Skin epidermis (tissue), 12 donors: ENCODE results near the gene PLA2G1B.

ENCODE experiments used
- H3K27ac ChIP-seq, 21 experiments: fragments of 200-600 bp; sonication (generic) in 11 of 21; one replicate each; pipeline ENCODE4 v1.5.0; 2020; ENCODE audit warnings: mild to moderate bottlenecking in 3 of 21, inconsistent platforms in 2 of 21, moderate library complexity in 2 of 21
- H3K4me3 ChIP-seq, 7 experiments: fragments of 200-600 bp; sonication (generic) in 2 of 7; one replicate each; pipeline ENCODE4 v1.5.0; 2020; ENCODE audit warnings: inconsistent platforms in 2 of 7, mild to moderate bottlenecking in 2 of 7, moderate library complexity in 1 of 7

The PLA2G1B gene

GRCh38 chr12:120332523-120332922 lies 4.9 kb upstream of the PLA2G1B start:
- no peak overlapping the region for H3K27ac ChIP-seq
- H3K4me3 ChIP-seq: no peak overlapping the region

DNA sequence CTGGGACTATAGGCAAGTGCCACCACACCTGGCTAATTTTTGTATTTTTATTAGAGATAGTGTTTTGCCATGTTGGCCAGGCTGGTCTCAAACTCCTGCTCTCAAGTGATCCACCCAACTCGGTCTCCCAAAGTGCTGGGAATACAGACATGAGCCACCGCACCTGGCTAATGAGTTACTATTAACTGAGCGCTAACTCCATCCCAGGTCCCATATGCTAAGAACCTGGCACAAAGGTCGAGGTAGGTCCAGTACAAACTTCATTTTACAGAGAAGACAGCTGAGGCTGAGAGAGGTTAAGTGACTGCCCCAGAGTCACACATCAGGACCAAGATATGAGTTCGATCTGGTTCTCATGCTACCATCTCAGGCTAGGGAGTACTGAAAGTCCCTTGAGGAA lies 4.5 kb upstream of the PLA2G1B start:
- Histone ChIP-seq H3K4me3 (no peak overlapping the region), H3K27ac (no peak overlapping the region)

GRCh38 chr12:120331390-120331789 lies 3.8 kb upstream of the PLA2G1B start:
- Histone ChIP-seq H3K4me3 (no peak overlapping the region), H3K27ac (no peak overlapping the region)

DNA sequence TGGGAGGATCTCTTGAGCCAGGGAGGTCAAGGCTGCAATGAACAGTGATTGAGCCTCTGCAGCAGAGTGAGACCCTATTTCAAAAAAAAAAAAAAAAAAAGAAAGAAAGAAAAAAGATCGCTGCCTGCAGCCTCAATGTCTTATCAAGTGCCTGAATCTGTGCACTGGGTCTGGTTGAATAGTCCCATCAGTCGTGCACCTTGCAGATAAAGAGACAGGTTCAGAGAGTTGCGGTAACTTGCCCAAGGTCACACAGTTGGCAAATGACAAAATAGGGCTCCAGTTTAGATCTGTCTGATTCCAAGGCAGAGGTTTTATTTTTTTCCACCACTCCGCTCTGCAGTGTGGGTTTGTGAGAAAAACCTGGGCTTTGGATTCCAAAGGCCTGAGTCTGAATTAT lies 649 bp upstream of the PLA2G1B start:
- Histone ChIP-seq H3K27ac (no peak overlapping the region), H3K4me3 (no peak overlapping the region)

DNA sequence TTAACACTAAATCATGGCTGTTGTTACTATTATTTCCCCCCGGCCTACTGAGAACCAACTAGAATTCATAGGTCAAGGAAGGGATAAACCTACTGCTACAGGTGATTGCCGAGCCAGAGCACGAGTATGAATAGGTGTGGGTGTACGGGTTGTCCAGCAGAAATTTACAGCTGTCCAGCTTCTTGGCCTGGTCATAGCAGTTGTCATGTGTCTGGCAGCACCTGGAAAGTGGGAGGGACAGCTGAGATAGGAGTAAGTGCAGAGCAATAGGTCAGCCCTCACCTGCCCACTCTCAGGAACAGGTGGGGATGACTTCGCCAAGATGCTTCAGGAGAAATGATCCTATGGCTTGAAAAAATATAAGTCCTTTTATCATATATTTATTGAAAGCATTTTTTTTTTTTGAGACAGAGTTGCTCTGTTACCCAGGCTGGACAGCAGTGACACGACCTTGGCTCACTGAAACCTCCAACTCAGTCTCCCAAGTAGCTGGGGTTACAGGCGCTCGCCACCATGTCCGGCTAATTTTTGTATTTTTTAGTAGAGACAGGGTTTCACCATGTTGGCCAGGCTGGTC lies 2.6 kb downstream of the PLA2G1B start:
- Histone ChIP-seq H3K27ac (no peak overlapping the region), H3K4me3 (no peak overlapping the region)

DNA sequence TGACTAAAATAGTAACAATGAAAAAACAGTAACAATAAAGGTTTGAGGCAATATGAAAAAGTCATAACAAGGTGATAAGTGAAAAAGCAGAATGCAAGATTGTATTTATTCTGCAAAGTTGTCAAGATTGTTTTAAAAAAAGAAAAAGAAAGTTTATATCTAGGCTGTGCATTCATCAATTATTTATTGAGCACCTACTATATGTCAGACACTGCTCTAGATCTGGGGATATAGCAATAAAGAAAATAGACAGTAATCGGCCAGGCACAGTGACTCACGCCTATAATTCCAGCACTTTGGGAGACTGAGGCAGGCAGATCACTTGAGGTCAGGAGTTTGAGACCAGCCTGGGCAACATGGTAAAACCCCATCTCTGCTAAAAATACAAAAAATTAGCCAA lies 3.8 kb downstream of the PLA2G1B start:
- no peak overlapping the region for H3K27ac ChIP-seq
- H3K4me3 ChIP-seq: no peak overlapping the region

DNA sequence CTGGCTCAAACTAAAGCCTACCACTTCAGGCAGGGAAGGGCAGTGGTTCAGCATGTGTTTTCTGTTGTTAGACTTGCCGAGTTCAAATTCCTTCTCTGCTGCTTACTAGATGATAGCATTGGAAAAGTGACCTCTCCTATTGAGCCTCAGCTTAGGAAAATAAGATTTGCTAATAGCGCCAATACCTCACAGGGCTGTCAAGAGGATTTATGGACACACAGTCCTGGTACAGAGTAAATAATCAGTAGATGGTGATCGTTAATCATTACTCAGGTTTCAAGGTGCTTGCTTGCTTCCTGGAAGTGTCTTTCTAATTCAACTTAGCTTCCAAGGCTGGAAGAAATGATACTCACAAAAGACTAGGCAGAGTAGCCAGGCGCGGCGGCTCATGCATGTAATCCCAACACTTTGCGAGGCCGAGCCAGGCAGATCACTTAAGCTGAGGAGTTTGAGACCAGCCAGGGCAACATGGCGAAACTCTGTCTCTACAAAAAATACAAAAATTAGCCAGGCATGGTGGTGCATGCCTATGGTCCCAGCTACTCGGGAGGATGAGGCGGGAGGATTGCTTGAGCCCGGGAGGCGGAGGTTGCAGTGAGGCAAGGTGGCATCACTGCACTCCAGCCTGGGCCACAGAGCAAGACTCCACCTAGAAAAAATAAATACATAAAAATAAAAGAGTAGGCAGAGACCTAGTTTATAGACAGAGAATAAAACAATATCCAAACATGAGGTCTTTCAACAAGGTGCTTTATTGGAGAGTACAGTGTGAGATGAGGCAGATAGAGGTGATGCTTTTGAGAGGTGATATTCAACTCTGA lies 6.0 kb downstream of the PLA2G1B start:
- no peak overlapping the region for H3K4me3 ChIP-seq
- no peak overlapping the region for H3K27ac ChIP-seq

- Histone ChIP-seq H3K27ac (peak overlapping the region in 20 of 21 experiments; percentile 58 to 90 (median 82)), H3K4me3 (peak overlapping the region; percentile 31 to 61 (median 56))
These were observed 10.1 kb downstream of the PLA2G1B start for GRCh38 chr12:120317224-120318105.

- Histone ChIP-seq H3K27ac (peak overlapping the region in 20 of 21 experiments; percentile 58 to 90 (median 82)), H3K4me3 (peak overlapping the region; percentile 31 to 61 (median 56))
These were observed 10.8 kb downstream of the PLA2G1B start for GRCh38 chr12:120316798-120317223.

DNA sequence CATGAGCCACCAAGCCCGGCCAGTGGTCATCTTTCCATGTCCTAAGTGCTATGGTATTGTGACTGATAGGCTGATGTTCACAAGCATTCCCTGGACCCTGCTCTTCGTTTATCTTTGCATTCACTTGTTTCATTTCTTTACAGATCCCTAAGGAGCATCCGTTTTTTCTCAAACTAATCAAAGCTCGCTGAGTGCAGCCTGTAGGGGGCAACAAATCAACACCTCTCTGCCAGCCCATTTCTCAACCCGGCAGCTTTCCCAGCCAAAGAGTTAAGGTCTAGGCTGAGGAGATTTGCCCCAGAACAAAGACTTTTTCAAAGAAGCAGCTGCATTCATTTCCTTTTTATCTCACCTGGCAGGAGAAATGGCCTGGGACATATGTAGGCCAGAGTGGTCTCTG lies 13.4 kb downstream of the PLA2G1B start:
- Histone ChIP-seq H3K4me3 (no peak overlapping the region), H3K27ac (no peak overlapping the region)

GRCh38 chr12:120301962-120302815 lies 25.4 kb downstream of the PLA2G1B start, which contains the start of gene SIRT4:
SIRT4 (plus strand) TSS chr12:120302321; CDS start chr12:120303562, 1,241 bp downstream.
- peak within 1 kb of the TSS in 16 of 21 experiments; percentile 10 to 85 (median 70) for H3K27ac ChIP-seq

DNA sequence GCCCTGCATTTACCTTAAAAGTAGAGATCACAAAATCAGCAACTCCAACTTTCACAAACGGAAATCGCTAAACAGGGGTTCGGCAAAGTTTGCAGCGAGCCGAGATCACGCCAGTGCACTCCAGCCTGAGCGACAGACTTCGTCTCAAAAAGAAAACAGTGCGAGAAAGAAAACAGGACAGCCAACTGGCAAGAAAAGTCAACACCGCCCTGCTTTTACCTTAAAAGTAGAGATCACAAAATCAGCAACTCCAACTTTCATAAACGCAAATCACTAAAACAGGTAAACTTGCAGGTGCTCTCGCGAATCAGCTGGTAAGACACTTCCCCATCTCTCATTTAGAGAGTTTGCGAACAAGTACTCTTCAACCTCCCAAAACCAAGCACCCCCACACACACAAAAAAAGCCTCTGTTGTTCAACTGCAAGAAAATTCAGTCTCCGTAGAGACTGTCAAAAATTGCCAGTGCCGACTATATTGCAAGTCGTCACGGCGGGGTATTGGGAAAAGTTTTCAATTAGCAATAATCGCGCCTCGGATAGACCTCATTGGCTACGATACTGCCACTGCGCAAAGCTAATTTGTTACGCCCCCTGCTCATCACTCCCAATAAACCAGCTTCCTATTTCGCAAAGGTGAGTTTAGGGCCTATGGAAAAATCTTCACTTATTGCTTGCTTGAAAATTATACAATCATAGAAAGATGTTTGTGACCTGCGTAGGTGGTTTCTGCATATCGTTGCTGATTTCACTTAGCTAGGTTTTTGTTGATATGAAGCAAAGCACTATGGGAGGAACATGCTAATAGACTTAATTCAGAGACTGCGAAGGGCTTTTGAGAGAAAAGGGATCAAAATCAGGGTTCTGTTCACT lies 34.7 kb downstream of the PLA2G1B start, which contains the start of gene RNU4-1:
Gene RNU4-1, minus strand, starts transcription at position 577 of the 871 bp plus-strand sequence.
- peak within 1 kb of the TSS in 20 of 21 experiments; percentile 89 to 100 (median 99) for H3K27ac ChIP-seq
- peak within 1 kb of the TSS; percentile 36 to 62 (median 50) for H3K4me3 ChIP-seq

More at GRCh38 chr12:120301962-120302815, 25.4 kb downstream of the PLA2G1B start, which contains the start of gene SIRT4:
- peak within 1 kb of the TSS; percentile 27 to 60 (median 48) for H3K4me3 ChIP-seq

GRCh38 chr12:120292411-120292660 lies 35.2 kb downstream of the PLA2G1B start:
- Histone ChIP-seq H3K27ac (peak overlapping the region in 20 of 21 experiments; percentile 89 to 100 (median 99)), H3K4me3 (peak overlapping the region; percentile 36 to 62 (median 50))

GRCh38 chr12:120290609-120291305 lies 36.8 kb downstream of the PLA2G1B start:
- H3K27ac ChIP-seq: peak overlapping the region in 20 of 21 experiments; percentile 2 to 100 (median 99)
- peak overlapping the region; percentile 9 to 62 (median 38) for H3K4me3 ChIP-seq

DNA sequence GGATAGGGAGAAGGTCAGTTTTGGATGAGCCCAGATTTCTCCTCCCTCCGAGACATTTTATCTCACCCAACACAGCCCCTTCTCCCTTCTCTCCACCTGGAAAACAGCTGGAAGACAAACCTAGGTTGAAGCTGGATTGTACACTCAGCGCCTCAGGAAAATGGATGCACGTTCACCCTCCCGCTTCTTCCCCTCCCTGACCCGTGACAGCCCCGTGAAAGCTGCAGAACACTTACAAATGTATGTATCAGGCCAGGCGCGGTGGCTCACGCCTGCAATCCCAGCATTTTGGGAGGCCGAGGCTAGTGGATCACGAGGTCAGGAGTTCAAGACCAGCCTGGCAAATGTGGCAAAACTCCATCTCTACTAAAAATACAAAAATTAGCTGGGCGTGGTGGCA lies 40.1 kb downstream of the PLA2G1B start:
- H3K4me3 ChIP-seq: no peak overlapping the region
- H3K27ac ChIP-seq: peak overlapping the region in 1 of 21 experiments; percentile 27

DNA sequence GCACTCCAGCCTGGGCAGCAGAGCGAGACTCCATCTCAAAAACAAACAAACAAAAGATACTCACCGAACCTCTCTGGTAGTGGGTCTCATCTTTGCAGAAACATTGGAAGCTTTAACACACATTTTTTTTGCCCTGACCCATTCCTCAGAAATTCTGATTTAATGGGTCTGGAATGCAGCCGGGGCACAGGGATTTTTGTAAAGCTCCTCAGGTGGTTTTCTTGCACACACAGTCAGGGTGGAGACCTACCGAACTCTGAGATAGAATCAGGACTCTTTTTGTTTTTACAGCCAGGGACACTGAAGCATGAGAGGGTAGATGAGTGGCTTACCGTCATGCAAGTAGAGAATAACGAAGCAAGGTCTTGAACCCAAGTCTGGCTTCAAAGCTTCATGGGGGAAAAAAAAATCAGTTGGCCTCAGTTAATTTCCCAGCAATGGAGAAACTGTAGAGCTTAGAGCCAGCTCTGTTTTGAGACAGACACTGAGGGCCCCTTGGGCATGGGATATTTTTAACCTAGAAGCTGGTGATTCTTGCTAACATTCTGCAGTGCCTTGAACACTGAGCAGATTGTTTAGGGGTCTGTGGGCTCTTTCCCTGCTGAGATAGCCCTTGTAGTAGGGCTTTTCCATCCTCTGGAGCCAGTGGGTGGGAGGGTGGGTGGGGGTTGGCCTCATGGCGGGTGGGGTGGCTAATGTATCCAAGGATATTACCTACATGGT lies 40.6 kb downstream of the PLA2G1B start:
- Histone ChIP-seq H3K4me3 (no peak overlapping the region), H3K27ac (peak overlapping the region in 1 of 21 experiments; percentile 27)

DNA sequence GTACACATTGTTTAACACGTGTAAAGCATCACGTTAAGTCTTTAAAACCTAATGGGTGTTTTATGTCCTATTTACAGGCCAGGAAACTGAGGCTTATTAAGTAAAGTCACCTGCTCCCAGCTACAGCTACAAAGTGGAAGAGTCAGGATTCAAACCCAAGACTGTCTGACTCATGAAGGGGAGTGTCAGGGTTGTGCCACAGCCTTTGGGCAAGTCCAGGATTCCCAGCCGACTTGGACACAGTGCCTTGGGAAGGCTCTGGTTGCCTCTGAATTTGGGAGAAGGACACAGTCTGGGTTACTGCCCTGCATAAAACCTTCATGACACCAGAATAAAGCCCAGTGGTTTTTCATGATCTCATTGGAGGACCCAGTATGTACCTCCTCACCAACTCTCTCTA lies 43.2 kb downstream of the PLA2G1B start:
- Histone ChIP-seq H3K27ac (no peak overlapping the region), H3K4me3 (no peak overlapping the region)
